GM19372 (cell line): Measurements from ENCODE around the gene RPAP2.
A peak's percentile ranks its signal among the peaks of the same experiment; 100 is the strongest.
"Not testable (repeated sequence)": the region's sequence is repeated elsewhere in the genome, so short reads cannot be mapped to it uniquely, and the experiment has no call there.

Source experiments
- ATAC-seq: cut with Tn5 transposase; IDR thresholded peaks from one replicate; pipeline ENCODE4 v1.9.1; 2021; ENCODE audit warnings: mild to moderate bottlenecking, low read depth, moderate library complexity; ENCODE audit not compliant: unreplicated experiment

The RPAP2 gene

GRCh38 chr1:92323473-92324453 lies 24.9 kb downstream of the RPAP2 start:
- ATAC-seq = no peak

- ATAC-seq = no peak
Observed at GRCh38 chr1:92324784-92325183, 25.9 kb downstream of the RPAP2 start.

- no peak for ATAC-seq
Observed at GRCh38 chr1:92326681-92327080, 27.8 kb downstream of the RPAP2 start.

GRCh38 chr1:92327794-92328193 lies 28.9 kb downstream of the RPAP2 start:
- ATAC-seq = no peak

- no peak for ATAC-seq
Observed at GRCh38 chr1:92329347-92330129, 30.7 kb downstream of the RPAP2 start.

- ATAC-seq = no peak
Observed at GRCh38 chr1:92333668-92334067, 34.8 kb downstream of the RPAP2 start.

GRCh38 chr1:92340154-92340553 lies 41.3 kb downstream of the RPAP2 start:
- ATAC-seq = no peak

- no peak for ATAC-seq
Observed at GRCh38 chr1:92342401-92342800, 43.5 kb downstream of the RPAP2 start.

- ATAC-seq = no peak
Observed at GRCh38 chr1:92343061-92343460, 44.2 kb downstream of the RPAP2 start.

- no peak for ATAC-seq
Observed at GRCh38 chr1:92346866-92347640, 48.2 kb downstream of the RPAP2 start.

GRCh38 chr1:92352856-92353255 lies 54.0 kb downstream of the RPAP2 start:
- ATAC-seq = no peak

GRCh38 chr1:92354259-92354658 lies 55.4 kb downstream of the RPAP2 start:
- no peak for ATAC-seq

- no peak for ATAC-seq
Observed at GRCh38 chr1:92356956-92357355, 58.1 kb downstream of the RPAP2 start.

- ATAC-seq = not testable (repeated sequence)
Observed at GRCh38 chr1:92359382-92359781, 60.5 kb downstream of the RPAP2 start.

- no peak for ATAC-seq
Observed at GRCh38 chr1:92359986-92360385, 61.1 kb downstream of the RPAP2 start.

GRCh38 chr1:92362970-92363369 lies 64.1 kb downstream of the RPAP2 start:
- ATAC-seq = no peak

GRCh38 chr1:92363401-92363800 lies 64.5 kb downstream of the RPAP2 start:
- no peak for ATAC-seq

GRCh38 chr1:92365378-92366039 lies 66.7 kb downstream of the RPAP2 start:
- ATAC-seq = no peak

- ATAC-seq = no peak
Observed at GRCh38 chr1:92366040-92366395, 67.2 kb downstream of the RPAP2 start.

GRCh38 chr1:92367496-92367895 lies 68.6 kb downstream of the RPAP2 start:
- ATAC-seq = peak; percentile 65
